ENCODE measurements around the gene PCDHB3. TPM values are rescaled to one million over a fixed set of nuclear protein-coding genes. Genes with fewer than 3 reads are reported as not detected.

The PCDHB3 gene
- polyA plus RNA-seq, 1 donor (not counting 4 experiments of a cell fraction or from before 2014, with no cell fraction given): 0.05 TPM

Other genes starting within 250 kb of the PCDHB3 start
- gene PCDHA10, start 244.6 kb upstream of the PCDHB3 start, polyA plus RNA-seq: 0.03 to 0.06 TPM (median 0.05 TPM) in 3 replicates
- 0.12 to 0.28 TPM in 2 of 3 replicates, not detected in the other for gene PCDHA11, start 231.5 kb upstream of the PCDHB3 start, polyA plus RNA-seq
- gene PCDHA12, start 225.2 kb upstream of the PCDHB3 start, polyA plus RNA-seq: 0.04 to 0.40 TPM (median 0.07 TPM) in 3 replicates
- gene PCDHA13, start 218.3 kb upstream of the PCDHB3 start, polyA plus RNA-seq: 0.04 to 0.12 TPM in 2 of 3 replicates, not detected in the other
- gene PCDHAC1, start 174.2 kb upstream of the PCDHB3 start, polyA plus RNA-seq: 0.14 to 0.64 TPM (median 0.45 TPM) in 3 replicates
- gene PCDHAC2, start 134.0 kb upstream of the PCDHB3 start, polyA plus RNA-seq: 1.2 to 2.1 TPM (median 1.9 TPM) in 3 replicates
- gene PCDHB1, start 49.1 kb upstream of the PCDHB3 start, polyA plus RNA-seq: not detected in 3 replicates
- gene PCDHB2, start 5.9 kb upstream of the PCDHB3 start, polyA plus RNA-seq: 0.26 to 1.1 TPM (median 0.46 TPM) in 3 replicates
- 0.04 to 0.05 TPM in 2 of 3 replicates, not detected in the other for gene PCDHB4, start 21.3 kb downstream of the PCDHB3 start, polyA plus RNA-seq
- 0.07 to 0.10 TPM (median 0.09 TPM) in 3 replicates for gene PCDHB5, start 34.7 kb downstream of the PCDHB3 start, polyA plus RNA-seq
- 0.03 to 0.08 TPM (median 0.05 TPM) in 3 replicates for gene PCDHB6, start 49.6 kb downstream of the PCDHB3 start, polyA plus RNA-seq
- not detected in 3 replicates for gene PCDHB7, start 72.2 kb downstream of the PCDHB3 start, polyA plus RNA-seq
- gene PCDHB8, start 77.3 kb downstream of the PCDHB3 start, polyA plus RNA-seq: not detected in 3 replicates
- gene PCDHB16, start 81.9 kb downstream of the PCDHB3 start, polyA plus RNA-seq: 0.02 to 0.09 TPM (median 0.07 TPM) in 3 replicates
- gene PCDHB9, start 86.7 kb downstream of the PCDHB3 start, polyA plus RNA-seq: 0.01 TPM in 1 of 3 replicates, not detected in the others
- gene PCDHB10, start 91.9 kb downstream of the PCDHB3 start, polyA plus RNA-seq: 0.04 to 0.07 TPM (median 0.05 TPM) in 3 replicates
- gene PCDHB11, start 99.2 kb downstream of the PCDHB3 start, polyA plus RNA-seq: not detected in 3 replicates
- gene PCDHB12, start 108.2 kb downstream of the PCDHB3 start, polyA plus RNA-seq: 0.03 TPM in 1 of 3 replicates, not detected in the others
- 0.07 to 0.13 TPM (median 0.09 TPM) in 3 replicates for gene PCDHB13, start 113.4 kb downstream of the PCDHB3 start, polyA plus RNA-seq
- gene PCDHB14, start 122.9 kb downstream of the PCDHB3 start, polyA plus RNA-seq: 0.13 to 0.41 TPM (median 0.20 TPM) in 3 replicates
- 0.03 to 0.31 TPM (median 0.09 TPM) in 3 replicates for gene PCDHB15, start 144.9 kb downstream of the PCDHB3 start, polyA plus RNA-seq
- gene SLC25A2, start 203.6 kb downstream of the PCDHB3 start, polyA plus RNA-seq: not detected in 3 replicates
- 37.5 to 58.9 TPM (median 47.5 TPM) in 3 replicates for gene TAF7, start 220.3 kb downstream of the PCDHB3 start, polyA plus RNA-seq
- 0.08 to 0.17 TPM (median 0.09 TPM) in 3 replicates for gene PCDHGA1, start 230.0 kb downstream of the PCDHB3 start, polyA plus RNA-seq
- gene PCDHGA2, start 238.3 kb downstream of the PCDHB3 start, polyA plus RNA-seq: 0.14 to 0.37 TPM (median 0.35 TPM) in 3 replicates
- gene PCDHGA3, start 243.4 kb downstream of the PCDHB3 start, polyA plus RNA-seq: 0.03 to 0.05 TPM in 2 of 3 replicates, not detected in the other
- gene PCDHGB1, start 249.6 kb downstream of the PCDHB3 start, polyA plus RNA-seq: 0.08 to 0.15 TPM (median 0.09 TPM) in 3 replicates